ENCODE results near the gene CCDC43. TPM values are rescaled to one million over a fixed set of nuclear protein-coding genes. Genes with fewer than 3 reads are reported as not detected.

Gene CCDC43
- total RNA-seq, 1 donor from 2014 or later: 28.2 TPM

GRCh38 chr17:44652727-44653126 lies 36.8 kb downstream of the CCDC43 start:
- no peak for TF ChIP-seq CTCF (IDR thresholded peaks at IDR 0.05; ENCODE audit: unreplicated experiment)
- no peak for DNase-seq (ENCODE audit: low spot score, unreplicated experiment)
- Mint-ChIP-seq H3K4me3 (ENCODE audit: low read depth) (no peak overlapping the region), H3K27me3 (peaks cover 42% of the 10 kb centered on the region), H3K27ac (no peak overlapping the region), H3K36me3 (ENCODE audit: insufficient read depth) (peaks cover 2% of the 10 kb centered on the region), H3K4me1 (ENCODE audit: low read depth) (peaks cover 2% of the 10 kb centered on the region), H3K9me3 (ENCODE audit: low read depth) (no peaks in the 10 kb centered on the region)

GRCh38 chr17:44651228-44651627 lies 38.3 kb downstream of the CCDC43 start:
- H3K27ac Mint-ChIP-seq: no peak overlapping the region
- H3K27me3 Mint-ChIP-seq: peaks cover 36% of the 10 kb centered on the region
- H3K4me3 Mint-ChIP-seq (ENCODE audit: low read depth): no peak overlapping the region
- TF ChIP-seq CTCF (IDR thresholded peaks at IDR 0.05; ENCODE audit: unreplicated experiment): no peak
- H3K4me1 Mint-ChIP-seq (ENCODE audit: low read depth): no peaks in the 10 kb centered on the region
- no peaks in the 10 kb centered on the region for H3K36me3 Mint-ChIP-seq (ENCODE audit: insufficient read depth)
- DNase-seq (ENCODE audit: low spot score, unreplicated experiment): no peak
- no peaks in the 10 kb centered on the region for H3K9me3 Mint-ChIP-seq (ENCODE audit: low read depth)

- peaks cover 21% of the 10 kb centered on the region for H3K27me3 Mint-ChIP-seq
- no peaks in the 10 kb centered on the region for H3K36me3 Mint-ChIP-seq (ENCODE audit: insufficient read depth)
- H3K9me3 Mint-ChIP-seq (ENCODE audit: low read depth): no peaks in the 10 kb centered on the region
- H3K4me3 Mint-ChIP-seq (ENCODE audit: low read depth): no peak overlapping the region
- no peak overlapping the region for H3K27ac Mint-ChIP-seq
- no peaks in the 10 kb centered on the region for H3K4me1 Mint-ChIP-seq (ENCODE audit: low read depth)
- DNase-seq (ENCODE audit: low spot score, unreplicated experiment): no peak
- TF ChIP-seq CTCF (IDR thresholded peaks at IDR 0.05; ENCODE audit: unreplicated experiment): no peak
These were observed 40.6 kb downstream of the CCDC43 start for GRCh38 chr17:44648963-44649362.

GRCh38 chr17:44647736-44648135 lies 41.8 kb downstream of the CCDC43 start:
- DNase-seq (ENCODE audit: low spot score, unreplicated experiment): no peak
- no peak overlapping the region for H3K4me3 Mint-ChIP-seq (ENCODE audit: low read depth)
- H3K4me1 Mint-ChIP-seq (ENCODE audit: low read depth): no peaks in the 10 kb centered on the region

GRCh38 chr17:44646280-44646679 lies 43.3 kb downstream of the CCDC43 start:
- no peak for DNase-seq (ENCODE audit: low spot score, unreplicated experiment)
- no peaks in the 10 kb centered on the region for H3K4me1 Mint-ChIP-seq (ENCODE audit: low read depth)
- peaks cover 15% of the 10 kb centered on the region for H3K27me3 Mint-ChIP-seq
- TF ChIP-seq CTCF (IDR thresholded peaks at IDR 0.05; ENCODE audit: unreplicated experiment): no peak
- H3K27ac Mint-ChIP-seq: no peak overlapping the region
- no peaks in the 10 kb centered on the region for H3K9me3 Mint-ChIP-seq (ENCODE audit: low read depth)
- no peak overlapping the region for H3K4me3 Mint-ChIP-seq (ENCODE audit: low read depth)
- no peaks in the 10 kb centered on the region for H3K36me3 Mint-ChIP-seq (ENCODE audit: insufficient read depth)

More at GRCh38 chr17:44647736-44648135, 41.8 kb downstream of the CCDC43 start:
- peaks cover 17% of the 10 kb centered on the region for H3K27me3 Mint-ChIP-seq
- no peak for TF ChIP-seq CTCF (IDR thresholded peaks at IDR 0.05; ENCODE audit: unreplicated experiment)
- H3K27ac Mint-ChIP-seq: no peak overlapping the region
- no peaks in the 10 kb centered on the region for H3K9me3 Mint-ChIP-seq (ENCODE audit: low read depth)
- H3K36me3 Mint-ChIP-seq (ENCODE audit: insufficient read depth): no peaks in the 10 kb centered on the region

All from progenitor cell of endocrine pancreas (in vitro differentiated cells).